Tibial nerve (tissue), 4 donors: ENCODE results near the gene FGD2.

Source experiments
- EP300 ChIP-seq, 2 donors: sonication (generic); formaldehyde crosslinking; IDR thresholded peaks; one replicate each; pipeline ENCODE4 v1.6.1; 2017; ENCODE audit warnings: antibody characterized with exemption in 2 of 2, mild to moderate bottlenecking in 1 of 2
- TF ChIP-seq, protein P1 (sequence below), 5 experiments: fragments of 200-600 bp in 3 of 5; fragments of 450-650 bp in 2 of 5; sonication (generic) in 3 of 5; IDR thresholded peaks; one replicate each; pipeline ENCODE4 v1.5.1; 2016 to 2019; ENCODE audit warnings: antibody characterized with exemption in 5 of 5, mild to moderate bottlenecking in 3 of 5, moderate library complexity in 2 of 5

DNA sequence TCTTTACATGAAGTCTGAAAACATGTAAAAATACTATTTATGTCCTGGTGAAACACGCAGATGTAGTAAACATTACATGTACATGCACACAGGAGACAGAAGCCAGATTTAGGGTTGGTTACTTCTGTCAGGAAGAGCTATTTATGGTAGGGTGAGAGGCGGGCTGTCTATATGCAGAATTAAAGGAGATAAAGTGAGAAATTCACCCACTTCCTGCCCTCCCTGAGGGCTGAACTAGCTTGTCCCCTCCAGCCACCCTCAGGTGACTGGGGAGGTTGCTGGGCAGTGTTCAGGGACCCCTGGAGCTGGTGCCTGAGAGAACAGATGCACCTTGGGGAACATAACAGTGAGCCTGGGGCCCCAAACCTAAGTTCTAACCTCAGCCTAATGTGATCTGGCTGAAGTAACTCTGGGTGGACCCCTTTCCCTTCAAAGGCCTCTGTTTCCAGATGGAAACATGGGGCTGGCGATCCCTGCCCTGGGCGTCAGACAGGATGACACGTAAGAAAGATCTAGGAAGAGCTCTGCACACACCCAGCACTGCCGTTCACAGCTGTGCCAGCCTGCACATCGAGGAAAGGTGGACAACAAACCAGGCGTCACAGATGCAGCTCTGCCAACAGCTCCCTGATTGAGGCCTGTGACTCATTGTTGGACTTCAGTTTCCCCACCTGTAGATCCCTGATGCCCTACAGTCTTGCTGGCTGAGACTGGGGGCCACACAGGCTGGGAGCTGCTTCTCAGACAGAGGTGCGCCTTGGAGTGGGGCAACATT lies 49.6 kb upstream of the FGD2 start:
- TF ChIP-seq EP300 (IDR thresholded peaks at IDR 0.05) = no peak
- TF ChIP-seq, protein P1, sequence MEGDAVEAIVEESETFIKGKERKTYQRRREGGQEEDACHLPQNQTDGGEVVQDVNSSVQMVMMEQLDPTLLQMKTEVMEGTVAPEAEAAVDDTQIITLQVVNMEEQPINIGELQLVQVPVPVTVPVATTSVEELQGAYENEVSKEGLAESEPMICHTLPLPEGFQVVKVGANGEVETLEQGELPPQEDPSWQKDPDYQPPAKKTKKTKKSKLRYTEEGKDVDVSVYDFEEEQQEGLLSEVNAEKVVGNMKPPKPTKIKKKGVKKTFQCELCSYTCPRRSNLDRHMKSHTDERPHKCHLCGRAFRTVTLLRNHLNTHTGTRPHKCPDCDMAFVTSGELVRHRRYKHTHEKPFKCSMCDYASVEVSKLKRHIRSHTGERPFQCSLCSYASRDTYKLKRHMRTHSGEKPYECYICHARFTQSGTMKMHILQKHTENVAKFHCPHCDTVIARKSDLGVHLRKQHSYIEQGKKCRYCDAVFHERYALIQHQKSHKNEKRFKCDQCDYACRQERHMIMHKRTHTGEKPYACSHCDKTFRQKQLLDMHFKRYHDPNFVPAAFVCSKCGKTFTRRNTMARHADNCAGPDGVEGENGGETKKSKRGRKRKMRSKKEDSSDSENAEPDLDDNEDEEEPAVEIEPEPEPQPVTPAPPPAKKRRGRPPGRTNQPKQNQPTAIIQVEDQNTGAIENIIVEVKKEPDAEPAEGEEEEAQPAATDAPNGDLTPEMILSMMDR (IDR thresholded peaks at IDR 0.05) = no peak
